ENCODE data around the gene C15orf40. TPM values are rescaled to one million over a fixed set of nuclear protein-coding genes. Genes with fewer than 3 reads are reported as not detected.

Gene C15orf40
- polyA plus RNA-seq, 2 of the 4 experiments (the other 2 are of a cell fraction): 48.0 to 55.0 TPM

DNA sequence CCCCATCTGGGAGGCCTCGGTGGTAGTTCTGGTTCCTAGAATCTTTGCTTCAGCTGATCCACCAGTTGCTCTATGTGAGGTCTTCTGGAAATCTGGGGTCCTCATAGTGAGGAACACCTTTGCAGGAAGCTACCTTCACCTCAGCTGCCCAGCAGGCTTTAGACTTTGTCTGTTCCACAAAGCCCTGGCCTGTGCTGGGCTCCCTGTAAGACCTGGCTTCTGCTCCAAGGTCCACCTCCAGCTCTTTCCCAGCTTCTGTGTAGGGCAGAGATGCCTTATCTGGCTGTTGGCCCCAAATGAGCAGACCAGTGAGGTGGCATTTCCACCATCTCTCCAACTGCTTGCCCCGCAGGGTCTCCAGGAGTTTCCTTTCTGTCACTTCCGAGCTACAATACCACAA is 50.7 kb downstream of the C15orf40 start:
- WGBS (ENCODE audit: missing lambda C conversion rate): 78% methylated on average over 3 of the region's 3 CpGs
- ATAC-seq: no peak; a peak in 1 of 6 replicates
- Histone ChIP-seq H3K9me3 (no peaks in the 10 kb centered on the region), H3K4me2 (no peak overlapping the region), H3K27ac (no peak overlapping the region), H3K4me1 (no peaks in the 10 kb centered on the region), H3K4me3 (no peak overlapping the region)
- TF ChIP-seq ZFP36 (IDR thresholded peaks at IDR 0.05; ENCODE audit: borderline replicate concordance, partially characterized antibody): no peak
- no peak for TF ChIP-seq FOXS1 (CRISPR knock-in tag; IDR thresholded peaks at IDR 0.05)
- no peak for TF ChIP-seq HOXA7 (CRISPR knock-in tag; IDR thresholded peaks at IDR 0.05)
- TF ChIP-seq EHF (CRISPR knock-in tag; IDR thresholded peaks at IDR 0.05): no peak
- no peak for TF ChIP-seq ZC3H11A (IDR thresholded peaks at IDR 0.05)
- no peak for TF ChIP-seq RAD21 (conservative IDR thresholded peaks at IDR 0.05 in 1 of 2, IDR thresholded peaks at IDR 0.05 in 1 of 2)
- no peak for TF ChIP-seq EHMT2 (IDR thresholded peaks at IDR 0.05; ENCODE audit: low read depth)
- TF ChIP-seq JUN (IDR thresholded peaks at IDR 0.05): no peak
- TF ChIP-seq, protein P1, sequence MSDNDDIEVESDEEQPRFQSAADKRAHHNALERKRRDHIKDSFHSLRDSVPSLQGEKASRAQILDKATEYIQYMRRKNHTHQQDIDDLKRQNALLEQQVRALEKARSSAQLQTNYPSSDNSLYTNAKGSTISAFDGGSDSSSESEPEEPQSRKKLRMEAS (IDR thresholded peaks at IDR 0.05): no peak
- TF ChIP-seq NR3C1 (IDR thresholded peaks at IDR 0.05): no peak
- TF ChIP-seq SMC3 (IDR thresholded peaks at IDR 0.05): no peak
- TF ChIP-seq, protein P2, sequence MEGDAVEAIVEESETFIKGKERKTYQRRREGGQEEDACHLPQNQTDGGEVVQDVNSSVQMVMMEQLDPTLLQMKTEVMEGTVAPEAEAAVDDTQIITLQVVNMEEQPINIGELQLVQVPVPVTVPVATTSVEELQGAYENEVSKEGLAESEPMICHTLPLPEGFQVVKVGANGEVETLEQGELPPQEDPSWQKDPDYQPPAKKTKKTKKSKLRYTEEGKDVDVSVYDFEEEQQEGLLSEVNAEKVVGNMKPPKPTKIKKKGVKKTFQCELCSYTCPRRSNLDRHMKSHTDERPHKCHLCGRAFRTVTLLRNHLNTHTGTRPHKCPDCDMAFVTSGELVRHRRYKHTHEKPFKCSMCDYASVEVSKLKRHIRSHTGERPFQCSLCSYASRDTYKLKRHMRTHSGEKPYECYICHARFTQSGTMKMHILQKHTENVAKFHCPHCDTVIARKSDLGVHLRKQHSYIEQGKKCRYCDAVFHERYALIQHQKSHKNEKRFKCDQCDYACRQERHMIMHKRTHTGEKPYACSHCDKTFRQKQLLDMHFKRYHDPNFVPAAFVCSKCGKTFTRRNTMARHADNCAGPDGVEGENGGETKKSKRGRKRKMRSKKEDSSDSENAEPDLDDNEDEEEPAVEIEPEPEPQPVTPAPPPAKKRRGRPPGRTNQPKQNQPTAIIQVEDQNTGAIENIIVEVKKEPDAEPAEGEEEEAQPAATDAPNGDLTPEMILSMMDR (IDR thresholded peaks at IDR 0.05): no peak
- TF ChIP-seq HOXB5 (CRISPR knock-in tag; IDR thresholded peaks at IDR 0.05): no peak
- no peak for TF ChIP-seq RCOR1 (IDR thresholded peaks at IDR 0.05; ENCODE audit: low read depth, low read length)
- no peak for TF ChIP-seq ESRRA (IDR thresholded peaks at IDR 0.05; ENCODE audit: borderline replicate concordance, low read length)
- TF ChIP-seq MYC (IDR thresholded peaks at IDR 0.05; ENCODE audit: borderline replicate concordance, low read length): no peak
- no peak for TF ChIP-seq EP300 (IDR thresholded peaks at IDR 0.05)
- no peak for FAIRE-seq
- ChIA-PET POLR2A (no interaction called here), CTCF (interaction anchor here (1.0 kb wide), 1 partner anchor 40 kb away, joined by 4 read pairs; no protein-coding TSS in a partner anchor)
- DNase-seq (ENCODE audit: low read depth in 1 of 2, low spot score in 1 of 2): no peak

DNA sequence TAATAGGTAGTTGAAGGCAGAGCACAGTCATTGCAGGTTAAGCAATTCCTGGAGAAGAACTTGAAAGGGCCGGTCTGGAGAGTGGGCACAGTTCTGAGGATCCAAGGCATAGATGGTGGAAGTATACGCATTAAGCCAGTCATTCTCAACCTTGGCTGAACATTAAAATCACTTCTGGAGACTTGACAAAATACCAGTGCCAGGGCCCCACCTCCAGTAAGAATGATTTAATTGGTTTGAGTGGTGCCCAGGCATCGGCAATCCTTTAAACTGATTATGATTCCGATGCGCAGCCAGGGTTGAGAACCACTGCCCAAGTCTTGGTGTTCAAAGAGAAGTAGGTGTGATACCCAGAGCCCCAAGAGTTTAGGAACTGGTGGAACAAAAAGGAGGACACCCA is 52.0 kb downstream of the C15orf40 start:
- CTCF ChIA-PET: interaction anchor here (1.1 to 1.6 kb wide), 4 partner anchors 17 to 51 kb away, joined by 3 to 4 read pairs (median 3); partner anchors contain the start of gene C15orf40
- WGBS (ENCODE audit: missing lambda C conversion rate): 87% methylated on average over 5 of the region's 5 CpGs
- DNase-seq (ENCODE audit: low read depth in 1 of 2, low spot score in 1 of 2) (no peak), FAIRE-seq (no peak), ATAC-seq (no peak)
- Histone ChIP-seq H3K27ac (no peak overlapping the region), H3K4me1 (no peaks in the 10 kb centered on the region), H3K4me2 (no peak overlapping the region), H3K4me3 (no peak overlapping the region), H3K9me3 (no peaks in the 10 kb centered on the region)
- no peak for TF ChIP-seq NPAS2 (CRISPR knock-in tag; IDR thresholded peaks at IDR 0.05; ENCODE audit: borderline replicate concordance)
- TF ChIP-seq POLR2A (IDR thresholded peaks at IDR 0.05; ENCODE audit: low read length): no peak
- POLR2A ChIA-PET: interaction anchor here (1.2 kb wide), 1 partner anchor 209 kb away, joined by 3 read pairs; no protein-coding TSS in a partner anchor

GRCh38 chr15:82958638-82959037 is 52.8 kb downstream of the C15orf40 start:
- Histone ChIP-seq H3K4me1 (no peaks in the 10 kb centered on the region), H3K27ac (no peak overlapping the region), H3K4me2 (no peak overlapping the region), H3K9me3 (no peaks in the 10 kb centered on the region), H3K4me3 (no peak overlapping the region)
- CTCF ChIA-PET: interaction anchor here (1.3 to 1.6 kb wide), 3 partner anchors 16 to 52 kb away, joined by 3 to 4 read pairs (median 3); partner anchors contain the start of gene C15orf40
- TF ChIP-seq, protein P3, sequence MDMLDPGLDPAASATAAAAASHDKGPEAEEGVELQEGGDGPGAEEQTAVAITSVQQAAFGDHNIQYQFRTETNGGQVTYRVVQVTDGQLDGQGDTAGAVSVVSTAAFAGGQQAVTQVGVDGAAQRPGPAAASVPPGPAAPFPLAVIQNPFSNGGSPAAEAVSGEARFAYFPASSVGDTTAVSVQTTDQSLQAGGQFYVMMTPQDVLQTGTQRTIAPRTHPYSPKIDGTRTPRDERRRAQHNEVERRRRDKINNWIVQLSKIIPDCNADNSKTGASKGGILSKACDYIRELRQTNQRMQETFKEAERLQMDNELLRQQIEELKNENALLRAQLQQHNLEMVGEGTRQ (IDR thresholded peaks at IDR 0.05): no peak
- TF ChIP-seq, protein P4, sequence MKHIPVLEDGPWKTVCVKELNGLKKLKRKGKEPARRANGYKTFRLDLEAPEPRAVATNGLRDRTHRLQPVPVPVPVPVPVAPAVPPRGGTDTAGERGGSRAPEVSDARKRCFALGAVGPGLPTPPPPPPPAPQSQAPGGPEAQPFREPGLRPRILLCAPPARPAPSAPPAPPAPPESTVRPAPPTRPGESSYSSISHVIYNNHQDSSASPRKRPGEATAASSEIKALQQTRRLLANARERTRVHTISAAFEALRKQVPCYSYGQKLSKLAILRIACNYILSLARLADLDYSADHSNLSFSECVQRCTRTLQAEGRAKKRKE (CRISPR knock-in tag; IDR thresholded peaks at IDR 0.05; ENCODE audit: low read depth): no peak
- no peak for TF ChIP-seq ZNF302 (CRISPR knock-in tag; IDR thresholded peaks at IDR 0.05)
- no peak for TF ChIP-seq MYC (IDR thresholded peaks at IDR 0.05; ENCODE audit: borderline replicate concordance, low read length)
- TF ChIP-seq POLR2AphosphoS2 (conservative IDR thresholded peaks at IDR 0.05; ENCODE audit: low read length): no peak
- no peak for TF ChIP-seq HOXA7 (CRISPR knock-in tag; IDR thresholded peaks at IDR 0.05)
- TF ChIP-seq RNF2 (IDR thresholded peaks at IDR 0.05; ENCODE audit: borderline replicate concordance, low read depth): no peak
- TF ChIP-seq PHF8 (IDR thresholded peaks at IDR 0.05; ENCODE audit: borderline replicate concordance, low read depth): no peak
- TF ChIP-seq CHD2 (IDR thresholded peaks at IDR 0.05; ENCODE audit: low read length, partially characterized antibody): no peak
- TF ChIP-seq, protein P5, sequence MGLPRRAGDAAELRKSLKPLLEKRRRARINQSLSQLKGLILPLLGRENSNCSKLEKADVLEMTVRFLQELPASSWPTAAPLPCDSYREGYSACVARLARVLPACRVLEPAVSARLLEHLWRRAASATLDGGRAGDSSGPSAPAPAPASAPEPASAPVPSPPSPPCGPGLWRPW (IDR thresholded peaks at IDR 0.05): no peak
- TF ChIP-seq EP300 (IDR thresholded peaks at IDR 0.05): no peak
- no peak for TF ChIP-seq FOSB (CRISPR knock-in tag; IDR thresholded peaks at IDR 0.05)
- TF ChIP-seq PBX3 (IDR thresholded peaks at IDR 0.05): no peak
- TF ChIP-seq HEYL (CRISPR knock-in tag; IDR thresholded peaks at IDR 0.05): no peak
- FAIRE-seq (no peak), DNase-seq (ENCODE audit: low read depth in 1 of 2, low spot score in 1 of 2) (no peak), ATAC-seq (no peak)
- WGBS (ENCODE audit: missing lambda C conversion rate): 58% methylated on average over 1 of the region's 1 CpG
- POLR2A ChIA-PET: interaction anchor here (1.2 kb wide), 1 partner anchor 208 kb away, joined by 3 read pairs; no protein-coding TSS in a partner anchor

Measured in A549 (cell line).